NCI-H128 (cell line): ENCODE data around the gene NDUFV1.
"Not testable (repeated sequence)": the region's sequence is repeated elsewhere in the genome, so short reads cannot be mapped to it uniquely, and the experiment has no call there.

ENCODE experiments used
- DNase-seq: peaks from one replicate; lab custom pipeline; 2025; ENCODE audit not compliant: unreplicated experiment; lab: John Stamatoyannopoulos, UW

Gene NDUFV1

GRCh38 chr11:67611165-67611564 lies 4.4 kb downstream of the NDUFV1 start:
- DNase-seq, result no peak

GRCh38 chr11:67611704-67612587 lies 5.2 kb downstream of the NDUFV1 start:
- no peak for DNase-seq

- no peak for DNase-seq
Observed at GRCh38 chr11:67612751-67613150, 6.0 kb downstream of the NDUFV1 start.

GRCh38 chr11:67613313-67613959 lies 6.7 kb downstream of the NDUFV1 start:
- DNase-seq, result no peak

- DNase-seq, result no peak
Observed at GRCh38 chr11:67613960-67614715, 7.4 kb downstream of the NDUFV1 start.

- DNase-seq, result no peak
Observed at GRCh38 chr11:67614730-67615714, 8.3 kb downstream of the NDUFV1 start.

- DNase-seq, result no peak
Observed at GRCh38 chr11:67615728-67616430, 9.1 kb downstream of the NDUFV1 start.

GRCh38 chr11:67616431-67617242 lies 9.9 kb downstream of the NDUFV1 start:
- DNase-seq, result no peak

GRCh38 chr11:67617243-67617953 lies 10.7 kb downstream of the NDUFV1 start:
- no peak for DNase-seq

- DNase-seq, result not testable (repeated sequence)
Observed at GRCh38 chr11:67618901-67619659, 12.3 kb downstream of the NDUFV1 start.

- not testable (repeated sequence) for DNase-seq
Observed at GRCh38 chr11:67619683-67620618, 13.2 kb downstream of the NDUFV1 start.

- not testable (repeated sequence) for DNase-seq
Observed at GRCh38 chr11:67620621-67621020, 13.9 kb downstream of the NDUFV1 start.

GRCh38 chr11:67621928-67622327 lies 15.2 kb downstream of the NDUFV1 start:
- DNase-seq, result not testable (repeated sequence)

GRCh38 chr11:67622905-67623304 lies 16.2 kb downstream of the NDUFV1 start:
- DNase-seq, result not testable (repeated sequence)

GRCh38 chr11:67623795-67624194 lies 17.1 kb downstream of the NDUFV1 start:
- DNase-seq, result not testable (repeated sequence)

GRCh38 chr11:67626131-67626833 lies 19.5 kb downstream of the NDUFV1 start:
- DNase-seq, result not testable (repeated sequence)
